Inflammatory macrophage (primary cell): ENCODE results near the gene KCNQ1.

Experiments used
- DNase-seq, 2 donors: peaks; one replicate each; pipeline ENCODE4 v3.0.0-alpha.2; 2020 to 2022

KCNQ1 gene

DNA sequence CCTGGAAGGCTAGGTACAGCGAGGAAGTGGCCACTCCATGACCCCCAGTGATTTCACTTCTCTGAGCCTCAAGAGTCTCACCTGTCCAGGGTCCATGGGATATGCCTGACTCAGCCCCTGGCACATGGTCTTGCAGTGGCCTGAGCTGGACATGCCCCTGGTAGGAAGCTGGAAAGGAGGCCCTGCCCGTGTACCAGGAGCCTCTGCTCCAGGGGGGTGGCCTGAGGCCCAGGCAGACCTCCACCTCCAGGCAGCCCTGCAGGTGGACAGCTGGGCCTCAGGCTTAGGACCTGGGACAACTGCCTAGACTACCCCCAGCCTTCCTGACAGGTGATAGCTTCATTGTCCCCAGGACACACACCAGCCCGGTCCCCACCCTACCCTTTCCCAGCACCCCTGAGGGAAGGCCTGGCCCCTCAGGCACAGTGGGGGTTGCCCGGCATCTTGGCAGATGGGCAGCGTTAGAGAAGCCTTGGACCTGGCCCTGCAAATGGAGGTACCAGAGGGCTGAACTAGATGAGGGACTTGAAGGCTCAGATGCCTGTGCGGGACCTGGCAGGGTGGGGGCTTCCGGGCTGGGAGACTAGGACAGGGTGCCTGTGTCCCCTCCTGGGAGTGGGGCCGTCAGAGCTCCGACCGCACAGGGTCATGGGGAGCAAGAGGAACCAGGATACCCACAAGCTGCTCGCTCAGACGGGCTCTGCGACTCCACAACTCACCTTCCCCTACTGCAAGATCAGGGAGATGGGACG lies 387.1 kb downstream of the KCNQ1 start:
- DNase-seq: no peak

DNA sequence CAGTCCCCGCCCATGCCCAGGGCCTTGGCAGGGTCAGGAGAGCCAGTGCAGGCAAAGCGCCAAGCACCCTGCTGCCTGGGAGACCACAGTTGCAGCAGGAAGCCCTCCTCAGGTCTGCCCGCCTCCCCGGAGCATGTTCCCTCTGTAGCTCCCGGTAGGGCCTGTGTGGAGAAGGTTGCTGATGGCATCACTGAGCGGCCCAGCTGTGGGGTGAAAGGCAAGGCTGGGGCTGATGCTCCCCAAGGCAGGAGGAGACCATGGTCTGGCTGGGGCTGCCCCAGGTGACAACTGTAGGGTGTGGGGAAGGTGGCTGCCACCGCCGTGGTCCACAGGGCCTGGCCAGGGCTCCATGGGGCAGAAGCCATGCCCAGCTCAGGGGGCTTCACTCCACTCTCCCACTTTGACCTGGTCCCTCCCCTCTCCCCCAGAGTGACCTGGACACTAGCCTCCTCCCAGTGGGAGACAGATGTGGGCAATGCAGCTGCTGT lies 387.8 kb downstream of the KCNQ1 start:
- DNase-seq: no peak

DNA sequence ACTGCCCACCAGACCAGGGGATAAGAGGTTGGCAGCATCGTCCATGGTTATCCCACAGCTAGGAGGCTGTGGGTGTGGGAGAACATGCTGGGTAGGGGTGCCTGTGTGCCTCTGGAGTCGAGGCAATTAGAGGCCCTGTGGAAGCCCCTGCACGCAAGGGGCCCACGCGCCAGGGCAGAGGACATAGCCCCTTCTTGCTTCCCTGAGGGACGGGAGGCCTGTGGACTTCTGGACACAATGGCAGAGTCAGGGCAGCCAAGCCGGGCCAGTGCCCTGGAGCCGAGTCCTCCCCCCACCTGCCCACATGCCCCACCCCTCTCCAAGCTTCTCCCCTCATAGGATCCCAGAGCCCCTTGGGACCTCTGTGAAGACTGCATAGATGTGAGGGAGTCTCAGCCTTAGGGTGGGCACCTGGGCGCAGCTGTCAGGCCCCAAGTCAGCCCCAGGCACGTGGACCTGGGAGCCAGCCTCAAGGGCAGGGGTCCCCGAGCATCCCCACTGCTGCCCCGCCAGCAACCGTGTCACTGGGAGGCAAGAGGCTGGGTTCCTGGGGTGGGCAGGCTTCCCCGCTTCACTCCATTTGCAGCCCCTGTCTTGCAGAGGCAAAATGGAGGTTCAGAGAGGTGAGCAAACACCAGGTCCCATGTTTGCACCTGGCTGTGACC lies 388.4 kb downstream of the KCNQ1 start:
- DNase-seq: no peak

DNA sequence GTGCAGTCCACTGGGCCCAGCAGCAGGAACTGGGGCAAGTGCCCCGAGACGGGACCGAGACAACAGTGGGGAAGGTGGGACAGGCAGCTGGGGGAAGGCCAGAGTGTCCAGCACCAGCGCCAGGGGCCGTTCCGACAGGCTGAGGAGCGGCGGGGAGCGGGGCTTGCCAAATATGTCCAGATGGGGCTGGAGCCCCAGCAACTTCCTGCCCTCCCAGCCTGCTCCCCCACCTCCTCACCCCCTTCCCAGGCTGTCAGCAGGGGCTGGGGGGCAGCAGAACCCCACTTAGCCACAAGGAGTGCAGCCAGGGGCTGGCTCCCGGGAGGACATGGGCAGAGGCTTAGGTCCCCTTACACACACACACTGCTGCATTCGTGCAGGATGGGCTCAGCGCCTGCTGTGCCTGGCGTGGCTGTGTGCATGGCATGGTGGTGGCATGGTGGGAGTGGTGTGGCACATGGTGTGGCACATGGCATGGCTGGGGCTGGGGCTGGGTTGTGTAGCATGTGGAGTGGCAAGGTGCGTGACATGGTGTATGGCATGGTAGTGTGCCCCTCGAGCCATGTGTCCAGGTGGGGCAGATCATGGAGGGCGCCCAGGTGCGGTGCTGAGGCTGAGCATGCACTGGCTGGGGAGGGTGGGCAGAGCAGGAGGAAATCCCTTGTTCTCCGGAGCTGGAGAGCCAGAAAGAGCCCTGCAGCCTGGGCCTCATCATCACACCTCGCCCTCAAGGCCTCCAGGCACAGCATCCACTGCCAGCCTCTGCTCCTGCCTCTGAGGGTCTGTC lies 389.1 kb downstream of the KCNQ1 start:
- no peak for DNase-seq

- DNase-seq: no peak
These were observed 389.9 kb downstream of the KCNQ1 start for GRCh38 chr11:2834503-2835273.

DNA sequence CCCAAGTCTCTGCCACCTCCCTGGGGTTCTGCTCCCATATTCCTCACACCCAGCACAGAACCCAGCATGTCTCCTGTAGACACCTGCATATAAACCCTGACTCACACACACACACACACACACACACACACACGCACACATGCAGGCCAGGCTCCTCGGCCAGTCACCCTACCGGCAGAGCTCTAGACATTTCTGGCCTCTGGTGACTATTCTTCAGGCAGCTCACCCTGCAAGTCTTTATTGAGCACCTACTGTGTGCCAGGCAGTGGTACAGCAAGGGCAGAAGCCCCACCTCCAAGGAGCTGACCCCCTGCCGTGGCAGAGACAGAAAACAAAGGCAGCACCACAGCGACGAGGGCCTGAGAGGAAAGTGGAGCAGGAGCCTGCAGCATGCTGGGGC lies 390.5 kb downstream of the KCNQ1 start:
- no peak for DNase-seq

GRCh38 chr11:2835751-2836150 lies 390.9 kb downstream of the KCNQ1 start:
- DNase-seq: no peak

DNA sequence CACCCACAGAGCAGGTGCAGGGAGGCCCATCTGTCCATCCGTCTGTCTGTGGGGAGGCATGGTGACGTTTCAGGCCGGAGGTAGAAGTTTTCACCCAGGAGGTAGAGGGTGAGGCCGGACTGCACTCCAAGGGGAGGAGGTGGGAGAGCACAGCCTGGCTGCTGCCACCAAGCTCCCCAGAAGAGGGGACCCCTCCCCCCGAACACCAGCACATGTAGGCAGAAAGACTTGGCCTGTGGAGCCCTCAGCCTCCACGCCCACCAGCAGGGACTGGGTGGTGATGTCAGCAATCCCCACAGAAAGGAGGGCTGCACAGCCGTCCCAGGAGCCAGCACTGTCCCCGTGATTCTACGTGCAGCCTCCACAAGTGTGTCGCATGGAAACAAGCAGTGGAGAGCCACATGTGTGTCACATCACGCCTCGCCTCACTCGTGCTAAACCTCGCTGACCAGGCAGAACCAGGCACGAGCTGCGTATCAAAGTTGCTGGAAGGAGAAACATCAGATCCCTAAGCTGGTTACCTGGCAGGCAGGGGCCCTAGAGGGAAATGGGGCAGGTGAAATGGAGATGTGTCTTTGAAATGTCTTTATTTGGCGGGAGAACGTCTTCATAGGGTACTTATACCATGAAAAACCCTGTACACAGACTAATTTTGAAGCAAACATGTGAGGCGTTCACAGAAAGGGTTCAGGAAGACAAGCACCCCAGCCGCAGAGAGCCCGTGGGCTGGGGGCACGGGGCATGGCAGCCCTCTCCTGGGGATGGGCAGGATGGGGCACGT lies 391.7 kb downstream of the KCNQ1 start:
- no peak for DNase-seq

GRCh38 chr11:2837096-2837601 lies 392.3 kb downstream of the KCNQ1 start:
- peak; percentile 26 to 37 for DNase-seq

GRCh38 chr11:2837651-2838050 lies 392.8 kb downstream of the KCNQ1 start:
- no peak for DNase-seq

GRCh38 chr11:2838091-2838490 lies 393.3 kb downstream of the KCNQ1 start:
- no peak for DNase-seq

- DNase-seq: no peak
These were observed 394.0 kb downstream of the KCNQ1 start for GRCh38 chr11:2838676-2839294.

DNA sequence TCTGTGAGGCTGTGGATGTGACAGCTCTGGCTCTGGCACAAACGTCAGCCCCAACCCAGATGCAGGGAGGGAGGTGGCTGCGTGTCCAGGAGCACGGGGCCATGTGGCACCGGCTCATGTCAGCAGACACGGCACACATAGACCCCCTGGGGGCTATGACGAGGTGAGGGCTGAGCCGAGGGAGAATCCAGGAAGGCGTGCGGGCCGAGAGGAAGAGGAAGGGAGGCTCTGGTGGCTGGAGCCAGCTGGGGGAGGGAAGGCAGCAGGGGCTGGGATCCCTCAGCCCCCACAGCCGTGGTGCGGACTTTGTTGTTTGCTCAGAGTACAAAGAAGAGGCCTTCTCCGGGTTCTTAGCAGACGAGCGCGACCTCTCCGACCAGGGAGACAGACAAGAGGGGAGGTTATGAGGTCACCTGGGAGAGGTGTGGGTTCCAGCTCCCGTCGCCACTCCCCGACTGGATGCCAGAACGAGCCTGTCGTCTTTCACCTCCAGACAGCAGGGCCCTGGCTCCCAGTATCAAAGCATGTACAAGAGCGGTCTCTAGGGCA lies 394.7 kb downstream of the KCNQ1 start:
- DNase-seq: no peak

GRCh38 chr11:2841411-2842190 lies 396.8 kb downstream of the KCNQ1 start:
- no peak for DNase-seq

DNA sequence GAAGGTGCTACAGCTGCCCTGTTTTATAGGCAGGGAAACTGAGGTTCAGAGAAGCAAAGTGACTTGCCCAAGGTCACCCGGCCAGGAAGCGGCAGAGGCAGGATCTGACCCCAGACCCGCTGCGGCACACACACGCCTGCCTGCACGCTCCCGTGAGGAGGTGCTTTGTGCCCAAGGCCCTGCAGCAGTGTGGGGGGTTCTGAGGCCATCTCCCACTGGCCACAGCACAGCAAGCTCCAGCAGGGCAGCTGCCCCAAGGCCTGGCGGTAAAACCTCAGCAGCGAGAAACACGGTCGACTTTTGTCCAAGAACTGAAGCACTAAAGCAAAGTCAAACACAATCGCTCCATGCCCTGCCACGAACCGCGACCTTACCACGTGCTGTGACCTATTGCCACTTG lies 398.1 kb downstream of the KCNQ1 start:
- DNase-seq: no peak

- no peak for DNase-seq
These were observed 398.7 kb downstream of the KCNQ1 start for GRCh38 chr11:2843551-2843950.

DNA sequence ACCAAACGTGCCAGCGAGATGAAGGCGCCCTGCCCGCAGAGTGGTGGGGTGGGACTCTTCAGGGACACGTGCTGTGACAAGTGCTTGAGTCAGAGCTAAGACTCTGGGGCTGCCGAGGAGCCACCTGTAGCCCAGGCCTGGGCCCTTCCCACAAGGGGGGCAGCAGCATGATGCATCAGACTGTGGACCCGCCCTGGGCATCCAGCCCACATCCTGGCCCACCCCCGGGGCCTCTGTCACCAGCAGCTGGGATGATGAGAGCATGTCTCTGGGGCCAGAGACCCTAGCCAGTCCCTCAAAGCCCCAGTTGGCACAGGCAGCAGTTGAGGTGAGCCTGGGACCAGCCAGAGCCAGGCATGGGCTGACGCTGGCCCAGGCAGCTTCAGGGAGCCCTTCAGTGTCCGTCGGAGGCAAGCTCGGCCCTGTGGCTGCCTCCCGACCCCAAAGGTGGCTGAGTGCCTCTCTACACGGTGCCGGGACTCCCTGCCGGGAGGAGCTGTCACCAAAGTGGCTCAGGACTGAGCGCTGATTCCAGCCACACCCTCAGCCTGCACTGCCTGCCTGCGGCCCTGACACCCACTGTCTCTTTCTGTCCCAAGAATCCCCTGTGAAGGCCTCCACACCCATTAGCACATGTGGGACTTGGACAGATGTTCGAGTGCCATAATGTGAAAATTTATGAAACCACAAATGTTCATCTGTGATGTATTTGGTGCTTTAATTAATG lies 399.5 kb downstream of the KCNQ1 start:
- DNase-seq: no peak

- no peak for DNase-seq
These were observed 400.2 kb downstream of the KCNQ1 start for GRCh38 chr11:2844996-2845395.

DNA sequence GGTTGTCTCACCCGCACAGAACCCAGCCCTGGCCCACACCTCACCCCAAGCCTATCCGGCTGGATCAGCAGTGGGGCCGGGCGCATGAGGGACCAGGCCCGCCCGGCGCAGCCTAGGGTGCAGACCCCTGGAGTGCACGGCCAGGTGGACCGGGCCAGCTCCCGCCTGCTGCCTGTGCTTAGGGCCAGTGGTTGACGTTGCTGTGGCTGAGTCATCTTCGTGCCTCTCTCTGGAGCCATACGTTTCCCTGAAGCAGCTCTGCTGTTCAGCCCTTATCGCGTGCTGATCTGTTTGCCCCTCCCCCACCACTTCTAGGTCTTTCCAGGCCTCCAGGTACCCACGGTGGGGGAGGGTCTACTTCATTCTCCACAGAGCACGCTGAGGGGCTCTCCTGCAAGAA lies 401.2 kb downstream of the KCNQ1 start:
- no peak for DNase-seq
